Stimulated activated naive CD8-positive, alpha-beta T cell treated with anti-CD3 and anti-CD28 coated beads, Interleukin-15, Interleukin-2, amounts not matched to agents 100 ng/mL and 50 ng/mL, for 24 hours (primary cell): ENCODE data around the gene TMEM86B.

Source experiments
- H3K27ac Mint-ChIP-seq: one replicate; pipeline ENCODE4 v1.8.0; 2021; ENCODE audit warnings: mild to moderate bottlenecking, mixed read lengths
- H3K27me3 Mint-ChIP-seq: one replicate; pipeline ENCODE4 v1.8.0; 2021; ENCODE audit warnings: mixed read lengths
- H3K36me3 Mint-ChIP-seq: one replicate; pipeline ENCODE4 v1.8.0; 2021; ENCODE audit warnings: low read depth, mixed read lengths
- H3K4me1 Mint-ChIP-seq: one replicate; pipeline ENCODE4 v1.8.0; 2021; ENCODE audit warnings: low read depth, mixed read lengths
- H3K4me3 Mint-ChIP-seq: one replicate; pipeline ENCODE4 v1.8.0; 2021; ENCODE audit warnings: mild to moderate bottlenecking, mixed read lengths
- H3K9me3 Mint-ChIP-seq: one replicate; pipeline ENCODE4 v1.8.0; 2021; ENCODE audit warnings: mixed read lengths

TMEM86B gene

DNA sequence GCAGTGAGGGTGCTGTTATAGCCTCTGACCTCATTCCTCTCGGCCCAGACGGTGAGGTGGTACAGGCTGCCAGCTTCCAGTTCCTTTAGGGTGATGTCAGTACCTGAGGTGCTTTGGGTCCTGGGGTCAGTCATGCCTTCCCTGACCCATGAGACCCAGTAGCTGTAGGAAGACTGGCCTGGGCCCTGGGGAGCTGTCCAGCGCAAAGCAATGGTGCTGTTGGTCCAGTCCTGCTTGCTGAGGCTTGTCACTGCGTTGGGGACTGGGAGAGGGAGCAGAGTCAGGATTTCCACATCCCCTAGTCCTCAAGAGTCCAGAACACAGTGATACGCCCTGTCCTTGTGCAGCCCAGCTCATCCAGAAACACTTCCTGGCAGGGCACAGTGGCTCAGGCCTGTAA, 29.9 kb downstream of the TMEM86B start:
- Mint-ChIP-seq H3K36me3 (no peaks in the 10 kb centered on the region), H3K27ac (no peak overlapping the region), H3K4me3 (no peak overlapping the region), H3K9me3 (no peaks in the 10 kb centered on the region), H3K27me3 (peaks cover 19% of the 10 kb centered on the region), H3K4me1 (no peaks in the 10 kb centered on the region)

DNA sequence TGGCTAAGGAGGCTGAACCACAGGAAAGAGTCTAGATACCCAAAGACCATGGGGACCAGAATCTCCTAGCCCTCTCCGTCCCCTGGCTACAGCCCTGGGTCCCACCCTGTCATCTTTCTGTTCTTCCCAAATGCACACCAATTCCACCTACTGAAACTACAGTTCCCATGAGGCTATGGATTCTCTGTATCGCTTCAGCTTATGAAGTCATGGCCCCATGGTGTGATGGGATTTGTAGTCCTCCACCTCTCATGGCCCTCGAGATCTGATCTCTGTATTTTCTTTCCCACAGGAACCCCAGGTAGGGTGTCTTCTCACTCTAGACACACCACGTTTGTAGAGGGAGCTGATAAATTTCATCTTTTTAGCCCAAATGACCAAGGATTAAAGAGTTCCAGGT, 31.0 kb downstream of the TMEM86B start:
- H3K9me3 Mint-ChIP-seq = no peaks in the 10 kb centered on the region
- no peak overlapping the region for H3K27ac Mint-ChIP-seq
- H3K36me3 Mint-ChIP-seq = no peaks in the 10 kb centered on the region
- H3K4me3 Mint-ChIP-seq = no peak overlapping the region
- H3K27me3 Mint-ChIP-seq = peaks cover 16% of the 10 kb centered on the region
- H3K4me1 Mint-ChIP-seq = no peaks in the 10 kb centered on the region

DNA sequence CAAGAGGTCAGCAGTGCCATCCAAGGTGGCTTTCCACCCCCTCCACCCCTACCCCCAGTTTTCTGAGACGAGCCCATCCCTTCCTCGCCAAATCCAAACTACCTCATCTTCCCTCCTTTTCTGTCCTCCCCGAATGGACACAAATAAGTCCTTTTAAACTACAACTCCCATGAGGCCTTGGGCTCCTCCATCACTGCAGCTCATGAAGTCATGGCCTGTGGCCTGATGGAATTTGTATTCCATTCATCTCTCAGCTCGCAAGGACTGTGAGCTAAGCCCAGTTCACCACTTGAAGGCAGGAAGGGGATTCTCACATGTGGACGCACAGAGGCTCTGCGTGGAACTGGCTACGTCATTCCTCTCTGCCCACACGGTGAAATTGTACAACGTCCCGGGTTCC, 31.8 kb downstream of the TMEM86B start:
- no peak overlapping the region for H3K27ac Mint-ChIP-seq
- no peaks in the 10 kb centered on the region for H3K9me3 Mint-ChIP-seq
- no peak overlapping the region for H3K4me3 Mint-ChIP-seq
- no peaks in the 10 kb centered on the region for H3K36me3 Mint-ChIP-seq
- H3K4me1 Mint-ChIP-seq = no peaks in the 10 kb centered on the region
- peaks cover 12% of the 10 kb centered on the region for H3K27me3 Mint-ChIP-seq

DNA sequence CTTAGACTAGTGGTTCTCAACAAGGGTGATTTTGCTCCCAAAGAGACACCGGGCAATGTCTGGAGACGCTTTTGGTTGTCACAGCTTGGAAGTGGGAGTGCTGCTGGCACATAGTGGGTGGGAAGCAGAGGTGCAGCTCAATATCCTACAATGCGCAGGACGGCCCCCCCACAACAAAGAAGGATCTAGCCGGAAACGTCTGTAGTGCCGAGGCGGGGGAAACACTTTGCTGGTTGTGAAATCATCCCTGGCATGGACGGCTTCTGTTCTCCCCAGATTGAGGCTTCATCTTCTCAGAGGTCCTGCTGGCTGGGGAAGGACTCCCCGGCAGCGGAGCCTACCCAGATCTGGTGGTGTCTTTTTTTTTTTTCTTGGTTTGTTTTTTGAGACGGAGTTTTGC, 35.1 kb downstream of the TMEM86B start:
- no peak overlapping the region for H3K27ac Mint-ChIP-seq
- H3K36me3 Mint-ChIP-seq = no peaks in the 10 kb centered on the region
- no peaks in the 10 kb centered on the region for H3K9me3 Mint-ChIP-seq
- H3K4me1 Mint-ChIP-seq = peaks cover 4% of the 10 kb centered on the region
- no peak overlapping the region for H3K4me3 Mint-ChIP-seq
- H3K27me3 Mint-ChIP-seq = peaks cover 13% of the 10 kb centered on the region

DNA sequence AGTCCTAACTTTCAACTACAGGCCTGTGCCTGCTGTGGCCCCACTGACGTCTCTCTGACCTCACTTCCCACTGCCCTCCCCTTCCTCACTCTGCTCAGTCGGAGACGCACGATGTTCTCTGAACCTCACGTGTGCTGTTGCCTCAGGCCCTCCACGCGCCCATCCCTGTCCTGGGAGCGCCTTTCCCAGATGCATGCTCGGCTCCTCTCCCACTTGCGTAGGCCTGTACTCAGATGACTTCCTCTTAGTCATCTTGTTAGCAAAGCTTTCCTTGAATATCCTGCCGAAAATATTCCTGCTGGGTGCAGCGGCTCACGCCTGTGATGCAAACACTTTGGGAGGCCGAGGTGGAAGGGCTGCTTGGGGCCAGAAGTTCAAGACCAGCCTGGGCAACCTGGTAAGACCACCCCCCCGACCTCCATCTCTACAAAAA, 39.1 kb downstream of the TMEM86B start:
- no peaks in the 10 kb centered on the region for H3K36me3 Mint-ChIP-seq
- H3K27me3 Mint-ChIP-seq = peaks cover 14% of the 10 kb centered on the region
- H3K4me1 Mint-ChIP-seq = peaks cover 5% of the 10 kb centered on the region
- no peak overlapping the region for H3K27ac Mint-ChIP-seq
- H3K9me3 Mint-ChIP-seq = no peaks in the 10 kb centered on the region
- H3K4me3 Mint-ChIP-seq = no peak overlapping the region

DNA sequence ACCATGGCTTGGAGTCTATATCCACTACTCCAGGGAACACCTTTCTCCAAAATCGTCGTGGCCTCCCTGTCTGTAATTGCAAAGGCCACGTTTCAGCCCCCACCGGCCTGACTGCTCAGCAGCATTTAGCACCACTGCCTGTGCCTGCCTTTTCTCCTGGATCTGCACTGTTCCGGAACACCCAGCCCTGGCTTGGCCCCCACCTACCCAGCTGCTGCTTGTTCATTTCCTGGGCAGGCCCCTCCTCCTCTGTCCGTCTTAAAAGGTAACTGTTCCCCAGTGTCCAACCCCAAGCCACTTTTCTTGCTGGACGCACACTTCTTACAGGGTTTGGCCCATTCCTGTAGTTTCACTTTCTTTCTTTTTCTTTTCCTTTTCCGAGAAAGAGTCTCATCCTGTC, 39.9 kb downstream of the TMEM86B start:
- H3K9me3 Mint-ChIP-seq = no peaks in the 10 kb centered on the region
- no peak overlapping the region for H3K4me3 Mint-ChIP-seq
- no peaks in the 10 kb centered on the region for H3K36me3 Mint-ChIP-seq
- H3K4me1 Mint-ChIP-seq = peaks cover 5% of the 10 kb centered on the region
- H3K27me3 Mint-ChIP-seq = peaks cover 19% of the 10 kb centered on the region
- H3K27ac Mint-ChIP-seq = no peak overlapping the region

DNA sequence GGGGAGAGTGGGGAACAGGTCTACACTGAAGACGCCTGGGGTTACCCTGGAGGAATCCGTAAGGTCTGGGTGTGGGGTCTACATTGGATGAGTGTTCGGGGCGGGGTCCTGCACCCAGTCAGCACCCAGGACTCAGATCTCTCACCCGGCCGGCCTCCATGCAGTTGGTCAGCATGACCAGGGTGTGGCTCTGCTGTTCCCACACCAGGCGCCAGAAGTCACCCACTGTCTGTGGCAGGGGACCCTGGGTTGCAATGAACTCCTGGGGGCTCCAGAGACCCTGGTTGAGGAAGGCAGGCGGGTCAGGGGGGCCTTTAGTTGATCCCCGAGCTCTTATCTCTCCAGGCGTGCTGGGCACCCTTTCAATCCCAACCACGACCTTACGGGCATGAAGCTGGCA, 42.5 kb downstream of the TMEM86B start:
- H3K27me3 Mint-ChIP-seq = peaks cover 31% of the 10 kb centered on the region
- H3K36me3 Mint-ChIP-seq = no peaks in the 10 kb centered on the region

DNA sequence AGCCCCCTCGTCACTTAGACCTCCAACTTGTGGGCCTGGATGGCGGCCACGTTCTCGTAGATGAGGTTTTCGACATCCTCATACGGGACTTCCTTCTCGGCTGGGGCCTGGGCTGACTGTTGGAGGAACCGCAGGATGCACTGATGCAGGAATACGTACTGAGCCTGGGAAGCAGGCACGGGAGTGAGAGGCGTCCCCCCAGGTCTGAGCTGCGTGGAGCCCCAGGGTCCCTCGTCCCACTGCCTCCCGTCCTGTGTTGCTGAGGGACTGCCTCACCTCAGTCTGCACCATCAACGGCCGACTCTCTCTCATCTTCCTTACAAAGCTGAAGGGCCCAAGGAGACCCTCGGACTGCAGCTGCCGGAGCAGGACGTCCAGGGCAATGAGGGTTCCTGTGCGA, 46.8 kb downstream of the TMEM86B start:
- H3K4me3 Mint-ChIP-seq = no peak overlapping the region
- peaks cover 19% of the 10 kb centered on the region for H3K4me1 Mint-ChIP-seq
- no peaks in the 10 kb centered on the region for H3K9me3 Mint-ChIP-seq
- no peaks in the 10 kb centered on the region for H3K36me3 Mint-ChIP-seq
- peaks cover 56% of the 10 kb centered on the region for H3K27me3 Mint-ChIP-seq
- no peak overlapping the region for H3K27ac Mint-ChIP-seq

More for the DNA sequence above, 42.5 kb downstream of the TMEM86B start:
- Mint-ChIP-seq H3K4me3 (no peak overlapping the region), H3K4me1 (peaks cover 5% of the 10 kb centered on the region), H3K27ac (no peak overlapping the region), H3K9me3 (no peaks in the 10 kb centered on the region)

DNA sequence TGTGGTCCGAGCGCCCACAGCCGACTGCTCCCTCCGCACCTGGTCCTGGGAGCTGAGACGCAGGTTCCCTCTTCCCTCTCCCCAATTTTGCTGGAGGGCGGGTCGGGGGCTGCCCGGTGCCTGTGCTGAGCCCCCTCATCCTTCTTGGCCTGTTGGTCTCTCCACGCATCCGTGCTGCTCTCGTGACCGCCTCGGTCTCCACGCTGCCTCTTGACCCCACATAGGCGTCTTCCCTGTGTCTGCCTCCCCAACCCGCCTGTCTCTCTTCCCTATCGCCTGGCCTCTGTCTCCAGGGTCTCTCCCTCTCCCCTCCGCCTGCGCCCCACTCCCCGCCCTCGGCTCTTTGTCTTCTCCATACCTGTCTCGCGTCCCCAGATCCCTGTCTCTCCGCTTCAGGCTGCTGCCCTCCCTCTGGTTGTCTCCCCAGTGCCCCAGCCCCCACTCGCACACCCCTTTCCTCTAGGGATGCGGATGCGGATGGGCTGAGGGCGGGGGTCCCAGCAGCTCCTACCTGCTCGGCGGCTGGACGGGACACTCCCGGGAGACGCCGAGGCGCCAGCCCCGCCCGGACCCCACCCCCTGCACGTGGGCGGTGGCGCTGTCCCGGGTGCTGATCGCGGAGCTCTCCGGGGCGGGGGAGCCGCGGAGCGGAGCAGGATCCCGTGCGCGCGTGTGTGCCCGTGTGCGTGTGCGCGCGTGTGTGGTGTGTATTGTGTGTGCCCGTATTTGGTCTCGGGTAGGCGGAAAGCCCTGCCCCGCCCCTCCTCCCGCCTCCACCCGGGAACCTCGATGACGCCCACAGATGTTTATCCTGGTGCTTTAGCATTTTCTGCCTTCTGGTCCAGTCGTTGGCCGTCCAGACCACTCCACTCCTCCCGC, 48.7 kb downstream of the TMEM86B start, which contains the start of gene SYT5:
Gene SYT5, minus strand, starts transcription at position 684 of the 879 bp plus-strand sequence. CDS start 1,248 bp downstream, outside the sequence.
- Mint-ChIP-seq H3K36me3 (no peaks in the 10 kb centered on the region), H3K27me3 (peaks cover 64% of the 10 kb centered on the region), H3K27ac (peak within 1 kb of the TSS; percentile 36), H3K4me3 (peak within 1 kb of the TSS; percentile 73), H3K9me3 (no peaks in the 10 kb centered on the region), H3K4me1 (peaks cover 19% of the 10 kb centered on the region)

DNA sequence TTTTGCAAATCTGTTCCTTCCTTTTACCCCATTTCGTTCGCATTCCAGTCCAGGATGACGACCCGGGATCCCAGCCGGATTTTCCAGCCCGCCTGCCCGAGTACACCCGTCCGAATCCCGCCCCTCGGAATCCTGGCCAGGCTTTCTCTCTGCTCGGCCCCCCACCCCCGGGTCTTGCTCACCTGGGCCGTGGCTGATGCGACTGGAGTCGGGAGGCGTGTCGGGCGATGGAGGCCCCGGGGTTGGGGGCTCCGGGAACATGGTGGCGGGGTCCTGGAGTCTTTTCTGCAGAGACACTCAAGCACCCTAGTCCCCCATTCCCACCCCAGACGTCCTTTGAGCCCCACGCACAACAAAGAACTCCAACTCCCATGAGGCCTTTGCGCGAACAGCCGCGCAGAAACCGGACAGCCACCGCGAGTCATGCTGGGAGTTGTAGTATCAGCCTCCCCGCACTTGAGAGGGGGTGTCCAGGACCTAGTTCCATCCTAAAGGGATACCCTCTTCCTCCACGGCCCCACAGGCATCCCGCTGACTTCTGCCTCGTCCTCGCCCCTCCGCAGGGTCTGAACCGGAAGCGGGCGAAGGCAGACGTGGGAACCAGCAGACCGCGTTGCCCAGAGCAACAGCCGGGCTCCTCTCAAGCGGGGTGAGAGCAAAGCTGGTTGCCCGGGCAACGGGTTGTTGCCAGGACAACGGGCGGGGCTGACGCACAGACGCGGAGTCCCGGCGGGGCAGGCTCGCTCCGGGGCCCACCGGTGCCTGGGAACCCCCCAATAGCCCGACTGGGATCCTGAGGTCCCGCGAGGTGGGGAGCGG, 49.6 kb downstream of the TMEM86B start:
- peaks cover 68% of the 10 kb centered on the region for H3K27me3 Mint-ChIP-seq
- no peaks in the 10 kb centered on the region for H3K9me3 Mint-ChIP-seq
- H3K36me3 Mint-ChIP-seq = no peaks in the 10 kb centered on the region
- H3K4me1 Mint-ChIP-seq = peaks cover 25% of the 10 kb centered on the region
- H3K4me3 Mint-ChIP-seq = peak overlapping the region; percentile 65
- peak overlapping the region; percentile 36 for H3K27ac Mint-ChIP-seq
